Stimulated activated CD4-positive, alpha-beta T cell treated with anti-CD3 and anti-CD28 coated beads, Interleukin-12 subunit alpha, Interleukin-12 subunit beta, amount 100 ng/mL, for 24 hours (primary cell): ENCODE results near the gene C15orf40.
"Not testable (repeated sequence)": the region's sequence is repeated elsewhere in the genome, so short reads cannot be mapped to it uniquely, and the experiment has no call there.

Experiments used
- DNase-seq, 2 experiments: peaks; one replicate each; pipeline ENCODE4 v3.0.0-alpha.2; 2020; ENCODE audit warnings: low read depth in 2 of 2

C15orf40 gene

GRCh38 chr15:83011271-83012075, at the start of gene C15orf40:
C15orf40 (minus strand) TSS chr15:83011639; CDS start chr15:83011607, 32 bp downstream.
- DNase-seq, result peak; percentile 69 to 79

DNA sequence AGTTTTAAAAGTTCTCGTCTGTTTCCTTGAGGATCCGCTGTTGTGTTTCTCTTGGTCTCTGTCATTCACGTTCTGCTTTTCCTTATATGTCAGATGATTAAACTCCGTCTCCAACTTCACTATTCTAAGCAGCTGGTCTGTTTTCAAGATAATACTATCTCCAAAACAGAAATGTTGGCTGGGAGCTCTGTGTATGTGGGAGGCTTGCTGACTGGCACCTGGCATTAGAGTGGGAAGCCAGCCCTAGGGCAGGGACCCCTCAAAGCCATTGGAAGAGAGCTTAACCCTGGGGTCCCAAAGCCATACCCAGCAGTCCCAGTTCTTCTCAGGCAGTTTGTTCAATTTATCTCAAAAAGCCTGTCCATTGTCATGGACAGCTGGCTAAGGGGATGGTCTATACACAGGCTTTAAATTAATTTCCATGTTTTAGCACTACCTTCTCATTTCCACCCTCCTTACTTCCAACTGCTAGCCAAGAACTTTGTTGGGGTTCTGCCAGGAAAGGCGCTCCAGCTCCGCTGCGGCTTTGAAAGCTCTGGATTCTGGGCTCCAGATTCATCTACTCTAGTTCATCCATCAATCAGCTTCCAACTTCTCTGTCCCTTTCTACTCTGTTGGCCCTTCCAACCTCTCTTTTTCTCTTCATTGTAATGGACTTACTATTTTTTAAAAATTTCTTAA, 46.4 kb upstream of the C15orf40 start:
- DNase-seq, result no peak

GRCh38 chr15:83057002-83057401, 45.6 kb upstream of the C15orf40 start:
- no peak for DNase-seq

DNA sequence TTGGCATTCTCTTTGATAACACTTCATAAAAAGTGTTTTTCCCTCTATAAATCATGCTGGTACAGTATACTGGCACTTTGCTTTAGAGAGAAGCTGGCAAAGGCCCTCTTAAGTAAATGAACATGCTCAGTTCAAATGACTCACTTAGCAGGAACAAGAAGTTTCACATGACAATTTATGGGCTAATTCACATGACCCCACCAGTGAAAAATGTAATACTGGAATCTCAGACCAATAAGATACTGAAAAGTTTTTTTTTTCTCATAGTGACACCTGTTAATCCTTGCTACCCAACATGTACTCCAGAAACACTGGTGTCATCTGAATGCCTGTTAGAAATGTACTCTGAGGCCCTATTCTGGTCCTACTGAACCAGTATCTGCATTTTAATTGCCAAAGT, 41.7 kb upstream of the C15orf40 start:
- no peak for DNase-seq

- DNase-seq, result no peak
Measured at GRCh38 chr15:83046558-83047127, 35.2 kb upstream of the C15orf40 start.

- DNase-seq, result no peak
Measured at GRCh38 chr15:83044156-83044555, 32.7 kb upstream of the C15orf40 start.

- no peak for DNase-seq
Measured at GRCh38 chr15:83039206-83039605, 27.8 kb upstream of the C15orf40 start.

DNA sequence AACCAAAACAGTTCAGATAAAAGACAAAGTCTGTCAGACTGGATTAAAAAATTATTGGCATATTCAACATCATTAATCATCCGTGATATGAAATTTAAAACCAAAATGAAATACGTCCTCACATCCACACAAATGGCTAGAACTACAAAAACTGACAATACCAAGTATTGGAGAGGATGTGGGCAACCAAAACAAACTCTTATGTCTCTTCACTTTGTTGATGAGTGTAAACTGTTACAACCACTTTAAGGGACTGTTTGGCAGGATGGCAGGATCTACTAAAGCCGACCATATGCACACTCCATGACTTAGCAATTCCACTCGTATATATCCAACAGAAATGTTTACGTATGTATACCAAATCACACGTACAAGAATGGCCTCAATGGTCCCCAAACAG, 24.8 kb upstream of the C15orf40 start:
- DNase-seq, result no peak

DNA sequence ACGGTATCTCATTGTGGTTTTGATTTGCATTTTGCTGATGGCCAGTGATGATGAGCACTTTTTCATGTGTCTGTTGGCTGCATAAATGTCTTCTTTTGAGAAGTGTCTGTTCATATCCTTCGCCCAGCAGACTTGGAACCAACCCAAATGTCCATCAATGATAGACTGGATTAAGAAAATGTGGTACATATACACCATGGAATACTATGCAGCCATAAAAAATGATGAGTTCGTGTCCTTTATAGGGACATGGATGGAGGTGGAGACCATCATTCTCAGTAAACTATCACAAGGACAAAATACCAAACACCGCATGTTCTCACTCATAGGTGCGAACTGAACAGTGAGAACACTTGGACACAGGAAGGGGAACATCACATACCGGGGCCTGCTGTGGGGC, 19.8 kb upstream of the C15orf40 start:
- DNase-seq, result not testable (repeated sequence)

DNA sequence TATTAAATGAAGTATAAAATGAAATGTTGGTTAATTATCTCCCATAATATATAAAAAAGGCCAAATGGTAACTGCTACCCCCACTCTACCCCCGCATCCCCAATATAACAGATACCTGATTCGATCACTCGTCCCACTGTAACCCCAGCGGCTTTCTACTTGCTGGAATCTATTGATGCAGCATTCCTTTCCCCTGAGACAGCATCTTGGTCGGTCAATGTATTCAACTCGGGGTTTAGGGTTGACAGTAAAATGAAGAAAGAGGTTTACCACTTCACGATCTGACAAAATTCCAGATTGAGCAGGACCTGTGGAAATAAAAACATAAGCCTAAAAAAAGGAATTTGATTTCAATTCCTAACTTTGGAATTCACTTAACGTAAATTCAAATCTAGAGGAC, 18.6 kb upstream of the C15orf40 start:
- DNase-seq, result no peak

DNA sequence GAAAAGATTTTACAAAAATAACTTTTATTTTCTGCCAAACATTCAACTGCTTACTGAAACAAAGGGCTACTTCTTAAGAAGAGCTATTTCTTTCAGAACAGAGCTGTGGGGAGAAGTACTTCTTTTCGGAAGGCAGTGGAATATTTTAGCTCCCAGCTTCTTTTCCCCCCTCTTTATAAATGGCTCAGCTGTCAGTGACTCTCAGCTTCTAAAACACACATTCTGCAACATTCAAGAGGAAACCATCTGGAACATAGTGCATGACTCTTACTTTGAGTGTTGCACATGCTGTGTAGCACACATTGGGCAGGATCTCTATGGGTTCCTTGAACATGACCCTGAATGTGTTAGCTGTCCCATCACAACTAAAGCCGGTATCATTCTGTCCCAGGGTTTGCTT, 7.0 kb upstream of the C15orf40 start:
- DNase-seq, result no peak

DNA sequence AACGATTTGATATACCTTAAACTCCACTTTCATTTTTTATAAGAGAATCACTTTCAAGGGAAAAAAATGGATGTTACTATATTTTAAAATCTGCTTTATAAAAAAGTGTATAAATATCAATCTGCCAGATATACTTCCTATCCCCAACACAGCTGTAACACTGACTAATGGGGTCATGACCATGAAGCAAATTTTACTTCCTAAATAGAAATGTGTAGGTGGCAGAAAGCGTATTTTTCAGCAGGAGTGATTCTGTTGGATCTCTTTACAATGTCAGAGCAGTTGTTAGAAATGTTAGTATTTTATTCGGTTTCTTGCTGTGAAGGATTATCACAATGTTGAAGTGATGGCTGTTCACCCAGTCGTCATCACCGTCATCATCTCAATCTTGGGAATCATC, 5.5 kb upstream of the C15orf40 start:
- no peak for DNase-seq

- no peak for DNase-seq
Measured at GRCh38 chr15:83015361-83015760, 3.9 kb upstream of the C15orf40 start.

DNA sequence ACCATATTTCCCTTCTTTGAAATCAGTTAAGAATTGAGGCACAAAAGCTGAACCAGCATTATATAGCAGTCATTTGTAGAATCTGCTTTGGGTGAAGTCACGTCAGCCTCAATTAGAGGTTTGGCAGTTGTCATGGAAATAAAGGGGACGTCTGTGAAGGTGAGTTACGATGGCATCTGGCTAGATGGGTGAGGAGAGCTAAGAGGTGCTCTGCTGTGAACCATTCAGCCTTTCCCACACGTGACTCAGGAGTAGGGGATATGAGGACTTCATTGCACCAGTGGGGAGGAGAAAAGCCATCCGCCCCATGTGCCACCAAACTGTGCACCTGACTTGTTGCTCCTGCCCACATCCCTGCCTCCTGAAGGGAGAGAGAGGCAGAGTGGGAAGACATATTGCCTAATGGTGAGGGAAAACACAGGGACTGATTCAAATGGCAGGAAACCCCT, 2.8 kb upstream of the C15orf40 start:
- no peak for DNase-seq

GRCh38 chr15:83012636-83013035, 1.2 kb upstream of the C15orf40 start:
- DNase-seq, result no peak

GRCh38 chr15:83012076-83012426, 612 bp upstream of the C15orf40 start:
- no peak for DNase-seq

- DNase-seq, result peak; percentile 57 to 74
Measured at GRCh38 chr15:83010709-83011270, 649 bp downstream of the C15orf40 start.

GRCh38 chr15:83000672-83001031, 10.8 kb downstream of the C15orf40 start:
- DNase-seq, result not testable (repeated sequence)

DNA sequence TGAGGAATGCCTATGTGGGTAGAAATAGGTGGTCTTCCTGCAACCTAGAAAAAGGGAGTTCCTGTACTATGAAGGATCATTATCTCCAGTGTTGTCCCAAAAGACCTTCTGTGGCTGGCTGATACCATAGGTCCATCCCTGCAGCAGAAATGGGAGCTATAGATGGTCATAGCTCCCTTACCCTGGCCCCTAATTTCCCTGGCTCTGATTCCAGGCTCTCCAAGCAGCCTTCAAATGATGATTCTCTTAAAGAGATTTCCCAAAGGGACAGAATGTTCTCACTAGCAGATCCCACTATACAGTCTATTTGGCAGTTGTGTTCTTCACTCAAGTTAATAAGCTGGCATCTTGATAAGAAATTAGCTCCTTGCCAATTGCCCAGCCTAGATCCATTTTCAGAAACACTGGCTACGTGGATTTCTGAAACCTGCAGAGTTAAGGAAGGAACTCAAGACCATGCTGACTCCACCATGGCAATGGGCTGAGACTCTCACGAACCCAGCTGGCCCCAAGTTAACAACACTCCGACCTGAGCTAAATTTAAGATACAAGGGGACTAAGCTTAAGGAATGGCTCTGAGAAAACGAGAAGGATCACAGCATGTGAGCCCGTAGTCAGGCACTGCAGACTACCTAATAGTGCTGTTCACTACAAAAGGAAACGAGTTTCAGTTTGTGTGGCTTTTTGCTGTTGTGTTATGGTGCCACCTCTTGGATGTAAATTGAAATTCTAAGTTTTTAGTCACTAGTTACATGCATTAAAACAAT, 11.4 kb downstream of the C15orf40 start:
- DNase-seq, result no peak

DNA sequence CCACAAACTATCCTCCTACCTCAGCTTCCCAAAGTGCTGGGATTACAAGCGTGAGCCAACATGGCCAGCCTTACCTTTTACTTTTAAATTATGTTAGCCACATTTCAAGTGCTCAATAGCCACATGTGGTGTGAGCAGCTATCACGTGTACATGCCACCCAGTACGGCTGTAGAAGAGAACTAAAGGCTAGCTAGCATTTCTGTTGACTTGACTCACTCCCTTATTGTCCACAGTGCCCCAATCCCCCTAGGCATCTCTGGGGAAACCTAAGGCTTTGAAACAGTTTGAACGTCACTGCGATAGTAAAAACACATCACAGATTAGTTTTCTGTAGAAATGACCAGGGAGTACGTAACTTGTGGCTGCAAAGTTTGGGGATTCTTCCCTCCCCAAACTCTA, 12.0 kb downstream of the C15orf40 start:
- DNase-seq, result no peak

GRCh38 chr15:82995938-82996337, 15.5 kb downstream of the C15orf40 start:
- DNase-seq, result no peak

- DNase-seq, result no peak
Measured at GRCh38 chr15:82995076-82995475, 16.4 kb downstream of the C15orf40 start.
